Activated CD8-positive, alpha-beta memory T cell treated with anti-CD3 and anti-CD28 coated beads, Interleukin-2, amount 50 U/mL, for 1 hour (primary cell): ENCODE results near the gene PLEKHH3.
"Not testable (repeated sequence)": the region's sequence is repeated elsewhere in the genome, so short reads cannot be mapped to it uniquely, and the experiment has no call there.

Source experiments
- DNase-seq: peaks from one replicate; pipeline ENCODE4 v3.0.0-alpha.2; 2020; ENCODE audit errors: extremely low read depth

PLEKHH3 gene

GRCh38 chr17:42629411-42630009 lies 47.3 kb downstream of the PLEKHH3 start:
- no peak for DNase-seq

DNA sequence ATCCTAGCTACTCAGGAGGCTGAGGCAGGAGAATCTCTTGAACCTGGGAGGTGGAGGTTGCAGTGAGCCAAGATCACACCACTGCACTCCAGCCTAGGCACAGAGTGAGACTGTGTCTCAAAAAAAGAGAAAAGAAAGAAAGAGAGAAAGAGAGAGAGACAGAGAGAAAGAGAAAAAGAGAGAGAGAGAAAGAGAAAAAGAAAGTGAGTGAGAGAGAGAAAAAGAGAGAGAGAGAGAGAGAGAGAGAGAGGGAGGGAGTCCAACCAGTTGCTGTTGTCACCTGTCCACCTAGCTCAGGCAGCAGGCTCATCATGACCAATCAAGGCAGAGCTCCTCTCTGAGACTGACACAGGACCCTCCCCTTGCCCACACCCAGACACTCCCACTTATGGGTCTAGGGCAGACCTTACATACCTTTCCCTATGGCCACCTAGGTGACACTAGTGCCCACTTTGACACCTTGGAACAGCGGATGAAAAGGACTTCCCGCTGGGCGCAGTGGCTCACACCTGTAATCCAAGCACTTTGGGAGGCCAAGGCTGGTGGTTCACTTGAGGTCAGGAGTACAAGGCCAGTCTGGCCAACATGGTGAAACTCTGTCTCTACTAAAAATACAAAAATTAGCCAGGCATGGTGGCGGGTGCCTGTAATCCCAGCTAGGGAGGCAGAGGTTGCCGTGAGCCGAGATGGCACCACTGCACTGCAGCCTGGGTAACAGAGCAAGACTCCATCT lies 49.6 kb downstream of the PLEKHH3 start:
- not testable (repeated sequence) for DNase-seq

DNA sequence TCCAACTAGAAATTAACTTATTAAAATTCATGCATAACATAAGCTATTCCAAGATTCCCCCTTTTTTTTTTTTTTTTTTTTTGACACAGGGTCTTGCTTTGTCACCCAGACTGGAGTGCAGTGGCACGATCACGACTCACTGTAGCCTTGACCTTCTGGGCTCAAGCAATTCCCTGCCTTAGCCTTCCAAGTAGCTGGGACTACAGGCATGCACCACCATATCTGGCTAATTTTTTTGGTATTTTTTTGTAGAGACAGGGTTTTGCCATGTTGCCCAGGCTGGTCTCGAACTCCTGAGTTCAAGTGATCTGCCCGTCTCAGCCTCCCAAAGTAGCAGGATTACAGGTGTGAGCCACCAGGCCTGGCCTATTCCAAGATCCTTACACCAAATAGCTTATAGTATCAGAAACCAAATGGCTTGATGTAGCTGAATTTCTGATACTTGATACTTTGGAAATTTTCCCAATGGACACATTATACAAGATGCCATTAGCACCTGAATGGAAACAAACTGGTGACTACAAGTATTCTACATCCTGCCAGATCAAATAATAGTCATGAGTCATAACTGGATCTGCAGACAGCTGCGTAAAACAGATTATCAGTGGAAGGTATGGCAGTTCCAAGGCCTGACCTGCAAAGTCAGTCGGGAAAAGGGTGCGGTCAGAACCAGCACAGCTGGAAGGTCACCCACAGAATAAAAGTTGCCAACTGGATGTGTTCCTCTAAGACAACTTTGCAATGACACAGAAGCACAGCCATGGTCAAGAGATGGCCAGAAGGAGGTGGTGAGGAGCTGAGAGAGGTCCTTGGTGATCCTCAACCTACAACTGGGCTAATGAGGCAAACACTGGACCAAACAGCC lies 52.8 kb downstream of the PLEKHH3 start:
- no peak for DNase-seq

DNA sequence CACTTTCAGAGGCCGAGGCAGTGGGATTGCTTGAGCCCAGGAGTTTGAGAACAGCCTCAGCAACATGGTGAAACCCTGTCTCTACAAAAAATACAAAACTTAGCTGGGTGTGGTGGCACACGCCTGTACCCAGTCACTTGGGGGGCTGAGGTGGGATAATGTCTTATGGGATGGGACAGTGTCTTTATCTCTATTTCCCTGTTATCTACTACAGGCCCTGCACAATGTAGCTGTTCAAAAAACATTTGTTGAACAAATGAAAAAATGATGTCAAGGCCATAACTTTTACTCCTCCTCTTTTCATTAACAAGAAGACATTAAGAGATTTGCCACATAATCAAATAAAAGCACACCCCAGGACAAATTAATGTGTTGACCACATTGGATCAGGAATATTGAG lies 53.5 kb downstream of the PLEKHH3 start:
- DNase-seq = no peak

GRCh38 chr17:42621987-42622386 lies 54.8 kb downstream of the PLEKHH3 start:
- DNase-seq = not testable (repeated sequence)

- no peak for DNase-seq
Observed at GRCh38 chr17:42618442-42619150, 58.2 kb downstream of the PLEKHH3 start.

- DNase-seq = no peak
Observed at GRCh38 chr17:42617956-42618431, 58.8 kb downstream of the PLEKHH3 start.
